DMS53 treated with DMSO at 0.1 percent for 48 hours (cell line): ENCODE data around the gene ICAM5.
"Not testable (repeated sequence)": the region's sequence is repeated elsewhere in the genome, so short reads cannot be mapped to it uniquely, and the experiment has no call there.

Experiments
- DNase-seq: peaks from one replicate; lab custom pipeline; 2025; ENCODE audit not compliant: unreplicated experiment; lab: John Stamatoyannopoulos, UW

The ICAM5 gene

GRCh38 chr19:10318807-10319682, 29.3 kb downstream of the ICAM5 start:
- no peak for DNase-seq

GRCh38 chr19:10320602-10321416, 31.1 kb downstream of the ICAM5 start:
- no peak for DNase-seq

DNA sequence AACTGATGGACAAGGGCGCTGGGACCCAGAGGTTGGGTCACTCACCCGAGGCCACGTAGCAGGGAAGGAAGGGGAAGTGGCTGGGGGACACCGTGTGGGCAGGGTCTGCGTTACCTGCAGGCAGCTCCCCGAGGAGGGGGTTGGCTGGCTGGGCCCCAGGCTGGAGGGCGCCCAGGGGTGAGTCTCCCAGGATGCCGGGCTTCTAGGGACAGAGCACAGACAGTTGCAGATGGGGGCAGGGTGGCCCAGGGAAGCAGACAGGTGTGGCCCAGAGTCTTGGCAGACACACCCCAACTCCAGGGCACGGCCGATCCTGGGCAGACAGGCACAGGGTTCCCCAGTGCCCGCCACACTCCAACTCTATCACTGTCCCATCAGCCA, 31.7 kb downstream of the ICAM5 start:
- DNase-seq, result no peak

DNA sequence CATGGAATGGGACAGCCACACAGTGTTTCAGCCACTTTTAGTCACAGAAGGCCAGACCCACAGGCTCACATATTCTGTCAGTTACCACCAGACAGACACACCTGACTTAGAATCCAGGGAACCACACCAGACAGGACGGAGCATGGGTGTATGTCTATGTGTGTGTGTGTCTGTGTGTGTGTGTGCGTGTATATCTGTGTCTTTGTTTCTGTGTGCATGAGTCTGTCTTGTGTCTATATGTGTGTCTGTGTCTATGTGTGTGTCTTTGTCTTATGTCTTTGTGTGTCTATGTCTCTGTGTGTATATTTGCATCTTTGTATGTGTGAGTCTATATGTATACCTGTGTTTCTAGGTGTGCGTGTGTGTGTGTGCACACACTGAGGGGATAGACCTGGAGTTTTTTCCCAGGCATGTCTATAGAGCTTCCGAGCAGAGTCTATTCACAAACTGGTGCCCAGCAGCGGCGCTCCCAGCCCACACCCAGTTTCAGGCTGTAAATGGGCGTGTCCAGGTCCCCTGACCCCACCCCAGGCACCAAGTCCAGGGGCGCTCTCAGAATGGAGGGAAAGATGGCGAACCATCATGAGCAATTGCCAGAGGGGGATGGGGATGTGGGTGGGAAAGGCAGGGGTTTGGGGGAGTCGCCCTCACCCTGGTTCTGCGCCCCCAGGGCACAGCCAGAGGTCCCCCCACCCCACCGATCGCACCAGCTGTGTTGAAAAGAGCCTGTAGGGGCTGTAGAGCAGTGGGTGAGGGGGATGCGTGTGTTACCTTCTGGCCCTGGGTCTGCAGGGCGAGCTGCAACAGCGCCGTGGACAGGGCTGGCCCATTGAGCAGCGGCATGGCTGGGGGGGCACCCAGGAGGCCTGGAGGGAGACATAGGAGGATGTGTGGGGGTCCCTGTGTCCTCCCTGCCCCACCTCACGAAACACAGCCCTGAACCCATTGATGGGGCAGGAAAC, 32.4 kb downstream of the ICAM5 start:
- DNase-seq, result no peak

- no peak for DNase-seq
Measured at GRCh38 chr19:10325732-10326131, 36.0 kb downstream of the ICAM5 start.

DNA sequence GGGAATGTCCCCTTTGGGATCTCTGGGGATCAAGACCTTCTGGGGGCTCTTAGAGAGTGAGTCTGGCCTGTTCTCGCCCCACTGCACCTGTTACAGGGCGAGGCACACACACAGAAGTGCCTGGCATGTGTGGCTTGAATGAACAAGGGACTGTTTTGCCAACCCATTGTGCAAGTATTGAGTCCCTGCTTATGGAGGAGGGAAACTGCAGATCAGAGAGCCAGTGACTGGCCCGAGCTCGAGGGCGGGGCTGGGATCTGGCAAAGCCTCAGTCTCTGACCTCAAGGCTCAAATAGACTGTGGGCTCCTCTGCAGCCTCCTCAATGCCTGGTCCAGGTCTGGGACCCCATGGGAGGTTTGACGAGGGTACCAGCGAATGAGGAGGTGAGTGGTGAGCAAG, 38.0 kb downstream of the ICAM5 start:
- no peak for DNase-seq

DNA sequence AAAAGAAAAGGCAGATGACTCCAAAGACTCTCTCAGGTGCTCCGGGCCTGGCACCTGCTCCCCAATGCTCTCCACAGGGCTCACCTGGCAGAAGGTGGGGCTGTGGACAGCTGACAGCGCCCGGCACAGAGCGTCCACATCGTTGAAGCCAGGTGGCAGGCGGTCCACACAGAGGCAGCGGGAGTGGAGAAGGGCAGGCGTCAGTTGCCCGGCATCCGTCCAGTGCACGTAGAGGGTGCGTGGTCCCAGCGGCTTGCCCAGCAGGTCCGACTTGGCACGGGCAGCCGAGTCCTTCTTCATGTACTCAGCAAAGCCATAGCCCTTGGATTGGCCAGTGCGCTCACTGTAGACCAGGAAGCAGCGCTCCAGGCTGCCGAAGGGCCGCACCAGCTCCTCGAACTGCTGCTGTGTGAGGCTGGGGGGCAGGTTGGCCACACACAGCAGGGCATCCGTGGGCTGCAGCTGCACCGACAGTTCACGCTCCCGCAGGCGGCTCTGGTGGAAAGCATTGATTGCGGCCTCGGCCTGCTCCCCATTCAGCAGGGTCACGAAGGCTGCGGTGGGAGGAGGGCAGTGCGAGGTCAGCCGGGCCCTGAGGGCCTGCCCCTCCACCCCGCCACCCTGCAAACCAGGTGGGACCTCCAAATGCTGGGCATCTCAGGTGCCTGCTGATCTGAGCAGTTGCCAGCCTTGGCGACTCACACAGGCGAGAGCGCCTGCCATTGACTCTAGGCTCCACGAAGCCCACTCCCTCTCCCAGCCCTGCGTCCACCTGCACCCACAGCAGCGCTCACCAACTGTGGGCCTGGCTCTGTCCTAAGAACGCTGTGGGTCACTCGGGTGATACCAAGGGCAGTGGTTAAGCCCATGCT, 39.0 kb downstream of the ICAM5 start:
- DNase-seq, result no peak

DNA sequence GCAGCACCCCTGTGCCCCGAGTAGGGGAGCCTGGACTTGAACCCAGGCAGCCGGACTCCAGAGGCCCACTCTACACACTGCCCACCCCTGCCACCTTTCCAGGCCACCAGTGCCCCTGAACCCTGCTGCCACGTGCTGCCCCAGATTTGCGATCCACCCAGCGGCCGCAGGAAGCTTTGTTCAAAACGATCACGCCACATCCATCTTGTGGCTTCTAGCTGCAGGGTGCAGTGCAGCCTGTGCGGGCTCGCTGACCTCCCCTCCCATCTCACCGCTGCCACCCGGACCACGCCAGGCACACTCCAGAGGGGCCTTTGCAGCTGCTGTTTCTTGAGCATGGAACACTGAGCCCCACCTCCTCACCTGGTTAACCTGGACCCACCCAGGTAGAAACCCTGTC, 39.8 kb downstream of the ICAM5 start:
- DNase-seq, result no peak

DNA sequence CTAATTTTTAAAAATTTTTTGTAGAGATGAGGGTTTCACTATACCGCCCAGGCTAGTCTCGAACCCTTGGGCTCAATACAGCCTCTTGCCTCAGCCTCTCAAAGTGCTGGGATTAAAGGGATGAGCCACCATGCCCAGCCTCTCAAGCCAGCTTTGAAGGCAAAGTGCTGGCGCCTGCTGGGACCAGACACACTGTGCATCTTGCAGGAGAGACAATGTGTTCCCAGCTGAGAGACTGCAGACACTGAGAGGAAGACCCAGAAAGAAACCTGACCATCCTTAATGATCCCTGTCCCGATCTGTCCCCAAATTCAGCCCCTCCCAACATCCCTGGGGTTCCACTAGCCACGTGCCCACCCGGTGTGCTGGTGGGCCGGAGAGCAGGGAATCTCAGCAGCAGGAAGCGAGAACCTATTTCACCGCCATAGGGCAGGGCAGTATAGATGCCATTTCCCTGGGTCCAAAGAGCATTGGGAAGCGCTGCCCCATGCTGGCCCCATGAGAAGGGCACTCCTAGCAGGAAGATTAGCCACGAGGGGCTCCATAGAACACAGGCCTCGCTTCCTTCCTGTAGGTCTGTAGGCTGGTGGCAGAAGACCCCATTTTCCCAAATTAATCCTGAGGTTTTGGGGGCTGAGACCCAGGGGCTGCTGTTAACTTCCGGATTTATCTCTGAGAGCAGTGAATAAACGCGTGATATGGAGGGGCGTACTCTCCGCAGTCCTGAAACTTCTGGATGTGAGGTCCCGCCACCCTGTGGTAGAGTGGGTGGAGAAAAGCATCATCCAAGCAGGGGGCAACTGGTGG, 42.6 kb downstream of the ICAM5 start:
- DNase-seq, result no peak

GRCh38 chr19:10332965-10333757, 43.4 kb downstream of the ICAM5 start, which contains the start of gene RAVER1:
Gene RAVER1, minus strand, starts transcription at chr19:10333529. Its CDS starts 22 bp downstream, at chr19:10333507.
- DNase-seq, result peak; percentile 75

- peak; percentile 41 for DNase-seq
Measured at GRCh38 chr19:10333758-10334587, 44.2 kb downstream of the ICAM5 start.

DNA sequence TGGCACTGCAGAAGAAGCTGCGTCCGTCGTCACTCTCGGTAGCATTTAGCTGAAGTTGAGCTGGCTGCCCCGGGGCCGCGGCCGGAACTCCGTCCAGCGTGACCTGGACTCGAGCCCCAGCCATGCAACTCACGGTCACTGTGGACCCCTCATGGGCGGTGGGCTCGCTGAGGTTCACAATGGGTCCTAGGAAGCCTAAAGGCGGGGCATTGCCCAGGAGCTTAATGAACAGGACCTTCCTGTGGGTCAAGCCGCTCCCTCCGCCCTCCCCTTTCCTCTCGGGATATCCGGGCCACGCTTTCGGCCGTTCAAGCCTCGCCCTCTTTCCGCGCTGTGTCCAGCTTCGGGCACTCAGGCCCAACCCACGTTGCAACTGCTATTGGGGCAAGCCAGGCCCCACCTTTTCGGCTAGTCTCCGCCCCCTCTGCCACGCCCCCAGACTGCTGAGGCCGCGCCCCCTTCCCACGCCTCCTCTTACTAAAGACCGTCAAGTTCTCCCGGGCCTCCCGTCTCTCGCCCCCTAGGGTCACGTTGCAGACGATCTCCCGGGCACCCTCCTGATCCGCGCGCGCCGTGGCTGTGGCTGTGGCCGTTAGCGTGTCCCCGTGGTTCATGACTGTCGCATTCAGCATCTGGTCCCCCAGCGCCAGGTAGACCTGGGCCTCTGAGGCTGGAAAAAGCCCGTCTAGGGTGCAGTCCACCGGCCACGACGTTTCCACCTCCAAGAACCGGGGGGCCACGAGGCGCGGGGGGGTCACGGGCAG, 45.0 kb downstream of the ICAM5 start:
- DNase-seq, result peak; percentile 68

GRCh38 chr19:10335352-10335985, 45.7 kb downstream of the ICAM5 start:
- no peak for DNase-seq

DNA sequence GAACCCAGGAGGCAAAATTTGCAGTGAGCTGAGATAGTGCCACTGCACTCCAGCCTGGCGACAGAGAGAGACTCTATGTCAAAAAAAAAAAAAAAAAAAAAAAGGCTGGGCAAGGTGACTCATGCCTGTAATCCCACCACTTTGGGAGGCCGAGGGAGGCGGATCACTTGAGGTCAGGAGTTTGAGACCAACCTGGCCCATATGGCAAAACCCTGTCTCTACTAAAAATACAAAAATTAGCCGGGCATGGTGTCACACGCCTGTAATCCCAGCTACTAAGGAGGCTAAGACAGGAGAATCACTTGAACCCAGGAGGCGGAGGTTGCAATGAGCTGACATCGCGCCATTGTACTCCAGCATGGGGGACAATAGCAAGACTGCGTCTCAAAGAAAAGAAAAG, 47.0 kb downstream of the ICAM5 start:
- not testable (repeated sequence) for DNase-seq

GRCh38 chr19:10338940-10339339, 49.2 kb downstream of the ICAM5 start:
- DNase-seq, result no peak

- no peak for DNase-seq
Measured at GRCh38 chr19:10339380-10339960, 49.7 kb downstream of the ICAM5 start, which contains the start of gene ICAM3. Gene ICAM3, minus strand, starts transcription at chr19:10339624. Its CDS starts 10 bp downstream, at chr19:10339614.
